ENCODE data around the gene LY9. TPM values are rescaled to one million over a fixed set of nuclear protein-coding genes. Genes with fewer than 3 reads are reported as not detected.

LY9 gene
- total and polyA plus RNA-seq, 9 of the 15 experiments (the other 6 are each of a cell fraction or from before 2014, with no cell fraction given) = not detected

GRCh38 chr1:160781186-160781766 lies 14.7 kb upstream of the LY9 start (continued):
- TF ChIP-seq E2F5 (CRISPR knock-in tag; IDR thresholded peaks at IDR 0.05) (no peak), ZNF589 (CRISPR knock-in tag; IDR thresholded peaks at IDR 0.05; ENCODE audit: low read depth) (no peak), KAT8 (IDR thresholded peaks at IDR 0.05; ENCODE audit: low read depth) (no peak), HBP1 (CRISPR knock-in tag; IDR thresholded peaks at IDR 0.05) (no peak), EHMT2 (IDR thresholded peaks at IDR 0.05) (no peak)

GRCh38 chr1:160781914-160782689 lies 13.9 kb upstream of the LY9 start:
- H3K9me1 ChIP-seq (ENCODE audit: control insufficient read depth, insufficient read depth, low read length) = no peaks in the 10 kb centered on the region
- no peaks in the 10 kb centered on the region for H3K36me3 ChIP-seq (ENCODE audit: control insufficient read depth, insufficient read depth, low read length)
- WGBS (ENCODE audit: insufficient coverage, low coverage, missing lambda C conversion rate) = 4% methylated on average over 9 of the region's 9 CpGs
- no peak overlapping the region for H3K9ac ChIP-seq (ENCODE audit: insufficient read depth in 1 of 2, low read depth in 2 of 2, low read length in 2 of 2)
- ATAC-seq (no peak), DNase-seq (ENCODE audit: extremely low read depth in 1 of 4, low spot score in 3 of 4) (no peak), FAIRE-seq (no peak)
- H3K27me3 ChIP-seq (ENCODE audit: control insufficient read depth in 2 of 2, insufficient read depth in 2 of 2, low read length in 2 of 2) = peaks cover 0 to 17% of the 10 kb centered on the region in 2 experiments; a peak in 1 of 5 replicates
- ChIA-PET CTCF (ENCODE audit: low intra/inter-chr PET ratio) (interaction anchor here (1.0 kb wide), 1 partner anchor 101 kb away, joined by 3 read pairs; no protein-coding TSS in a partner anchor), POLR2A (interaction anchor here (1.0 to 1.4 kb wide), 4 partner anchors 12 to 172 kb away, joined by 3 to 5 read pairs (median 4); no protein-coding TSS in a partner anchor)
- H3K9me3 ChIP-seq (replicated peaks; ENCODE audit: control insufficient read depth, insufficient read depth, low read depth, low read length) = no peaks in the 10 kb centered on the region
- no TSS peak for BruUV-seq (replicated peaks)
- H3K79me2 ChIP-seq (ENCODE audit: control insufficient read depth, insufficient read depth, low read length) = no peaks in the 10 kb centered on the region
- H2AFZ ChIP-seq (ENCODE audit: low read depth, low read length) = no peak overlapping the region
- H3K27ac ChIP-seq (ENCODE audit: extremely low read depth, low read depth, low read length) = no peak overlapping the region
- intact Hi-C loops (cut with micrococcal nuclease) (no loop called here), in situ Hi-C loops (cut with MboI) (no loop called here)
- H3K4me1 ChIP-seq (replicated peaks in 1 of 2; ENCODE audit: control insufficient read depth in 2 of 2, insufficient read depth in 2 of 2, low read length in 2 of 2) = no peaks in the 10 kb centered on the region
- no peak overlapping the region for H3K4me3 ChIP-seq
- H3K4me2 ChIP-seq (ENCODE audit: insufficient read depth, low read length) = no peak overlapping the region
- TF ChIP-seq RAD51 (IDR thresholded peaks at IDR 0.05; ENCODE audit: borderline replicate concordance, low read depth) (no peak), BCL6 (CRISPR knock-in tag; IDR thresholded peaks at IDR 0.05) (no peak), SP2 (IDR thresholded peaks at IDR 0.05; ENCODE audit: extremely low read depth, low read depth, low read length, poor library complexity, severe bottlenecking) (no peak), CGGBP1 (CRISPR knock-in tag; IDR thresholded peaks at IDR 0.05) (no peak), POLR2B (IDR thresholded peaks at IDR 0.05; ENCODE audit: low read depth, partially characterized antibody) (no peak), ASH1L (IDR thresholded peaks at IDR 0.05; ENCODE audit: borderline replicate concordance, low read depth, partially characterized antibody) (no peak), NCOR1 (IDR thresholded peaks at IDR 0.05) (no peak), NR4A1 (CRISPR knock-in tag; IDR thresholded peaks at IDR 0.05) (no peak), NR4A1 (tag; IDR thresholded peaks at IDR 0.05) (no peak), PHB (CRISPR knock-in tag; IDR thresholded peaks at IDR 0.05) (no peak), SPI1 (IDR thresholded peaks at IDR 0.05; ENCODE audit: borderline replicate concordance, low read depth, low read length) (no peak)
- H4K20me1 ChIP-seq (replicated peaks; ENCODE audit: control insufficient read depth, insufficient read depth, low read length) = 0 out of 2 replicates have a peak, but pooled peaks cover 2% of the 10 kb centered on the region

Data from K562 (cell line).